Gastroesophageal sphincter (tissue), 4 donors: ENCODE data around the gene RTKN. TPM values are rescaled to one million over a fixed set of nuclear protein-coding genes. Genes with fewer than 3 reads are reported as not detected.

ENCODE experiments used
- ATAC-seq: fragments of 150-250 bp; one replicate; pipeline ENCODE4 v1.9.1; 2016; ENCODE audit warnings: mild to moderate bottlenecking, moderate library complexity
- H3K27ac ChIP-seq, 4 donors: fragments of 200-600 bp; sonication (generic) in 3 of 4; 1 replicate in 3 of 4; 2 replicates in 1 of 4; pipeline ENCODE4 v1.5.1; 2016 to 2019
- H3K27me3 ChIP-seq: fragments of 200-600 bp; sonication (generic); one replicate; pipeline ENCODE4 v1.5.1; 2019
- H3K36me3 ChIP-seq, 2 donors: fragments of 200-600 bp; sonication (generic); one replicate each; pipeline ENCODE4 v1.5.1; 2019; ENCODE audit warnings: control low read depth in 1 of 2
- H3K4me1 ChIP-seq, 3 donors: fragments of 200-600 bp; sonication (generic); 1 replicate in 2 of 3; 2 replicates in 1 of 3; pipeline ENCODE4 v1.5.1; 2016 to 2019; ENCODE audit warnings: control low read depth in 2 of 3
- H3K4me3 ChIP-seq, 2 donors: fragments of 200-600 bp; sonication (generic); one replicate each; pipeline ENCODE4 v1.5.1; 2019; ENCODE audit warnings: mild to moderate bottlenecking in 1 of 2, moderate library complexity in 1 of 2
- H3K9me3 ChIP-seq, 3 donors: fragments of 200-600 bp; sonication (generic); one replicate each; pipeline ENCODE4 v1.5.1; 2017 to 2019; ENCODE audit warnings: control low read depth in 2 of 3
- CTCF ChIP-seq, 4 experiments: fragments of 200-600 bp in 2 of 4; fragments of 450-650 bp in 2 of 4; sonication (generic) in 1 of 4; IDR thresholded peaks; one replicate each; pipeline ENCODE4 v1.5.1; 2017 to 2019; ENCODE audit warnings: antibody characterized with exemption in 4 of 4, mild to moderate bottlenecking in 2 of 4, moderate library complexity in 2 of 4
- EP300 ChIP-seq: sonication (generic); formaldehyde crosslinking; IDR thresholded peaks from one replicate; pipeline ENCODE4 v1.6.1; 2017; ENCODE audit warnings: antibody characterized with exemption, mild to moderate bottlenecking
- POLR2A ChIP-seq, 2 donors: fragments of 450-650 bp; IDR thresholded peaks; one replicate each; pipeline ENCODE4 v1.6.1; 2017; ENCODE audit warnings: antibody characterized with exemption in 2 of 2, mild to moderate bottlenecking in 2 of 2, moderate library complexity in 1 of 2
- POLR2AphosphoS5 ChIP-seq: sonication (generic); formaldehyde crosslinking; IDR thresholded peaks from one replicate; pipeline ENCODE4 v1.6.1; 2017; ENCODE audit warnings: antibody characterized with exemption
- WGBS, 2 donors: methylation state at CpG; one replicate each; pipeline ENCODE4 v1.1.5; 2018; ENCODE audit warnings: low coverage in 1 of 2; 5-methylcytosine and 5-hydroxymethylcytosine counted together
- total RNA-seq, 4 donors: library from RNA; depleted of rRNA; stranded (reverse); fragments of >200 nt; gene quantifications; one replicate each; pipeline ENCODE4 v1.1.0, GENCODE V29; 2016

Gene RTKN
- total RNA-seq, 4 donors from 2014 or later = 10.9 to 17.3 (median 14.0) TPM

GRCh38 chr2:74439803-74440377 lies 1.8 kb downstream of the RTKN start:
- peak; percentile 56 for ATAC-seq
- no peak for TF ChIP-seq POLR2A (IDR thresholded peaks at IDR 0.05)
- TF ChIP-seq EP300 = no peak
- no peak for TF ChIP-seq CTCF (IDR thresholded peaks at IDR 0.05)
- TF ChIP-seq POLR2AphosphoS5 = peak; percentile 21
- peaks cover 0 to 66% (median 13%) of the 10 kb centered on the region in 3 donors for H3K4me1 ChIP-seq
- H3K27ac ChIP-seq = peak overlapping the region; percentile 15 to 88 (median 77)
- peaks cover 29% of the 10 kb centered on the region for H3K27me3 ChIP-seq
- H3K36me3 ChIP-seq = no peaks in the 10 kb centered on the region
- WGBS, 2 donors = 0 to 7% methylated on average over 3 to 4 of the region's 14 CpGs
- H3K4me3 ChIP-seq = peak overlapping the region; percentile 48 to 49
- H3K9me3 ChIP-seq = no peaks in the 10 kb centered on the region

- Histone ChIP-seq H3K27ac (peak overlapping the region in 3 of 4 donors; percentile 70 to 88 (median 84)), H3K27me3 (peaks cover 29% of the 10 kb centered on the region), H3K4me3 (peak overlapping the region; percentile 48 to 49), H3K4me1 (peaks cover 0 to 66% (median 13%) of the 10 kb centered on the region in 3 donors), H3K9me3 (no peaks in the 10 kb centered on the region), H3K36me3 (no peaks in the 10 kb centered on the region)
- no peak for TF ChIP-seq EP300
- TF ChIP-seq CTCF (IDR thresholded peaks at IDR 0.05) = no peak
- no peak for TF ChIP-seq POLR2AphosphoS5
- no peak for TF ChIP-seq POLR2A (IDR thresholded peaks at IDR 0.05)
- no peak for ATAC-seq
- 0% methylated on average over 1 of the region's 3 CpGs; no CpG with 5 or more reads in 1 of the 2 donors for WGBS, 2 donors
These were observed 2.4 kb downstream of the RTKN start for GRCh38 chr2:74439373-74439772.

- Histone ChIP-seq H3K9me3 (no peaks in the 10 kb centered on the region), H3K4me1 (peaks cover 0 to 66% (median 13%) of the 10 kb centered on the region in 3 donors), H3K36me3 (no peaks in the 10 kb centered on the region), H3K27me3 (peaks cover 24% of the 10 kb centered on the region), H3K4me3 (peak overlapping the region in 1 of 2 donors; percentile 3), H3K27ac (no peak overlapping the region)
- 75 to 86% methylated on average over 1 of the region's 1 CpG for WGBS, 2 donors
- no peak for TF ChIP-seq POLR2A (IDR thresholded peaks at IDR 0.05)
- no peak for TF ChIP-seq POLR2AphosphoS5
- TF ChIP-seq EP300 = no peak
- TF ChIP-seq CTCF (IDR thresholded peaks at IDR 0.05) = no peak
- no peak for ATAC-seq
These were observed 3.5 kb downstream of the RTKN start for GRCh38 chr2:74438248-74438647.

- Histone ChIP-seq H3K27ac (peak overlapping the region in 2 of 4 donors; percentile 27 to 50), H3K9me3 (no peaks in the 10 kb centered on the region), H3K4me3 (peak overlapping the region in 1 of 2 donors; percentile 30), H3K36me3 (peaks cover 0 to 6% of the 10 kb centered on the region in 2 donors), H3K27me3 (peaks cover 15% of the 10 kb centered on the region), H3K4me1 (peaks cover 0 to 64% (median 13%) of the 10 kb centered on the region in 3 donors)
- WGBS, 2 donors = 72 to 80% methylated on average over 4 to 6 of the region's 6 CpGs
- TF ChIP-seq POLR2A (IDR thresholded peaks at IDR 0.05) (no peak), EP300 (no peak), CTCF (IDR thresholded peaks at IDR 0.05) (no peak)
- ATAC-seq = no peak
These were observed 4.7 kb downstream of the RTKN start for GRCh38 chr2:74436848-74437695.
